IPS-20b (cell line): ENCODE data around the gene PHTF1.

Experiments
- H3K27ac ChIP-seq: one replicate; pipeline ENCODE4 v1.5.1; 2013; ENCODE audit warnings: low read length
- H3K27me3 ChIP-seq: 2 replicates; pipeline ENCODE4 v1.6.1; 2013; ENCODE audit warnings: mild to moderate bottlenecking, low read length, inconsistent platforms; ENCODE audit not compliant: insufficient read depth
- H3K36me3 ChIP-seq: 2 replicates; pipeline ENCODE4 v1.6.1; 2013; ENCODE audit warnings: low read depth, mild to moderate bottlenecking, inconsistent platforms, low read length, moderate library complexity; ENCODE audit not compliant: insufficient read depth
- H3K4me1 ChIP-seq: 2 replicates; pipeline ENCODE4 v1.6.1; 2013; ENCODE audit warnings: mild to moderate bottlenecking, control low read depth, inconsistent platforms, low read length, moderate library complexity; ENCODE audit not compliant: insufficient read depth
- H3K4me3 ChIP-seq: 2 replicates; pipeline ENCODE4 v1.5.1; 2013; ENCODE audit warnings: mild to moderate bottlenecking, low read length, inconsistent platforms
- H3K9ac ChIP-seq: 2 replicates; pipeline ENCODE4 v1.6.1; 2013; ENCODE audit warnings: low read depth, mild to moderate bottlenecking, inconsistent platforms, low read length, moderate library complexity
- H3K9me3 ChIP-seq: 2 replicates; pipeline ENCODE4 v1.6.1; 2013; ENCODE audit warnings: mild to moderate bottlenecking, low read depth, low read length, inconsistent platforms; ENCODE audit not compliant: insufficient read depth

Gene PHTF1

GRCh38 chr1:113759333-113760101, at the start of gene PHTF1:
Gene PHTF1, minus strand, starts transcription at chr1:113759486. Its CDS starts 783 bp downstream, at chr1:113758703.
- Histone ChIP-seq H3K36me3 (peaks cover 25% of the 10 kb centered on the region), H3K27ac (peak within 1 kb of the TSS; percentile 67), H3K4me3 (peak within 1 kb of the TSS; percentile 89), H3K9me3 (no peaks in the 10 kb centered on the region), H3K9ac (peak within 1 kb of the TSS; percentile 94; the same call in 1 of the 2 replicates), H3K4me1 (peaks cover 10% of the 10 kb centered on the region; the same call in 1 of the 2 replicates), H3K27me3 (no peaks in the 10 kb centered on the region)

- Histone ChIP-seq H3K4me3 (no peak overlapping the region), H3K4me1 (peaks cover 13% of the 10 kb centered on the region; the same call in 1 of the 2 replicates), H3K27ac (no peak overlapping the region), H3K36me3 (no peaks in the 10 kb centered on the region), H3K9me3 (no peaks in the 10 kb centered on the region), H3K9ac (no peak overlapping the region), H3K27me3 (no peaks in the 10 kb centered on the region)
Measured at GRCh38 chr1:113808450-113809195, 49.3 kb upstream of the PHTF1 start.

- Histone ChIP-seq H3K27me3 (no peaks in the 10 kb centered on the region), H3K9ac (no peak overlapping the region), H3K4me3 (no peak overlapping the region), H3K36me3 (no peaks in the 10 kb centered on the region), H3K4me1 (peaks cover 10% of the 10 kb centered on the region; the same call in 1 of the 2 replicates), H3K27ac (no peak overlapping the region), H3K9me3 (no peaks in the 10 kb centered on the region)
Measured at GRCh38 chr1:113805639-113806038, 46.4 kb upstream of the PHTF1 start.

- Histone ChIP-seq H3K27ac (no peak overlapping the region), H3K27me3 (no peaks in the 10 kb centered on the region), H3K36me3 (no peaks in the 10 kb centered on the region), H3K4me1 (peaks cover 10% of the 10 kb centered on the region; the same call in 1 of the 2 replicates), H3K4me3 (no peak overlapping the region), H3K9ac (no peak overlapping the region), H3K9me3 (no peaks in the 10 kb centered on the region)
Measured at GRCh38 chr1:113805256-113805531, 45.9 kb upstream of the PHTF1 start.

- no peak overlapping the region for H3K9ac ChIP-seq
- no peaks in the 10 kb centered on the region for H3K27me3 ChIP-seq
- H3K9me3 ChIP-seq = no peaks in the 10 kb centered on the region
- no peaks in the 10 kb centered on the region for H3K36me3 ChIP-seq
- no peak overlapping the region for H3K27ac ChIP-seq
- no peak overlapping the region for H3K4me3 ChIP-seq
- peaks cover 10% of the 10 kb centered on the region; the same call in 1 of the 2 replicates for H3K4me1 ChIP-seq
Measured at GRCh38 chr1:113804421-113805255, 45.4 kb upstream of the PHTF1 start.

GRCh38 chr1:113802367-113803007, 43.2 kb upstream of the PHTF1 start:
- H3K27ac ChIP-seq = no peak overlapping the region
- no peaks in the 10 kb centered on the region for H3K27me3 ChIP-seq
- H3K9me3 ChIP-seq = no peaks in the 10 kb centered on the region
- no peak overlapping the region for H3K9ac ChIP-seq
- H3K4me1 ChIP-seq = peaks cover 10% of the 10 kb centered on the region; the same call in 1 of the 2 replicates
- H3K36me3 ChIP-seq = peaks cover 6% of the 10 kb centered on the region
- H3K4me3 ChIP-seq = no peak overlapping the region

- H3K36me3 ChIP-seq = peaks cover 16% of the 10 kb centered on the region
- peaks cover 10% of the 10 kb centered on the region; the same call in 1 of the 2 replicates for H3K4me1 ChIP-seq
- no peaks in the 10 kb centered on the region for H3K27me3 ChIP-seq
- H3K9me3 ChIP-seq = no peaks in the 10 kb centered on the region
- H3K4me3 ChIP-seq = no peak overlapping the region
- H3K9ac ChIP-seq = no peak overlapping the region
- no peak overlapping the region for H3K27ac ChIP-seq
Measured at GRCh38 chr1:113800487-113800886, 41.2 kb upstream of the PHTF1 start.

GRCh38 chr1:113797472-113797871, 38.2 kb upstream of the PHTF1 start:
- no peaks in the 10 kb centered on the region for H3K9me3 ChIP-seq
- no peaks in the 10 kb centered on the region for H3K27me3 ChIP-seq
- H3K27ac ChIP-seq = no peak overlapping the region
- 0 out of 2 replicates have a peak, but pooled peaks cover 4% of the 10 kb centered on the region for H3K4me1 ChIP-seq
- no peak overlapping the region for H3K4me3 ChIP-seq
- no peak overlapping the region for H3K9ac ChIP-seq
- peaks cover 30% of the 10 kb centered on the region for H3K36me3 ChIP-seq

GRCh38 chr1:113793878-113794834, 34.9 kb upstream of the PHTF1 start:
- H3K9me3 ChIP-seq = no peaks in the 10 kb centered on the region
- no peaks in the 10 kb centered on the region for H3K27me3 ChIP-seq
- peaks cover 30% of the 10 kb centered on the region for H3K36me3 ChIP-seq
- no peak overlapping the region for H3K27ac ChIP-seq
- no peak overlapping the region for H3K9ac ChIP-seq
- H3K4me3 ChIP-seq = no peak overlapping the region
- H3K4me1 ChIP-seq = 0 out of 2 replicates have a peak, but pooled peaks cover 4% of the 10 kb centered on the region

GRCh38 chr1:113792986-113793385, 33.7 kb upstream of the PHTF1 start:
- Histone ChIP-seq H3K9ac (no peak overlapping the region), H3K9me3 (no peaks in the 10 kb centered on the region), H3K36me3 (peaks cover 29% of the 10 kb centered on the region), H3K4me1 (0 out of 2 replicates have a peak, but pooled peaks cover 4% of the 10 kb centered on the region), H3K4me3 (no peak overlapping the region), H3K27me3 (no peaks in the 10 kb centered on the region), H3K27ac (no peak overlapping the region)
